NCI-H2196 treated with DMSO at 0.1 percent for 48 hours (cell line): Measurements from ENCODE around the gene B3GAT3.
"Not testable (repeated sequence)": the region's sequence is repeated elsewhere in the genome, so short reads cannot be mapped to it uniquely, and the experiment has no call there.

Experiments used
- DNase-seq: peaks from one replicate; lab custom pipeline; 2025; ENCODE audit not compliant: unreplicated experiment; lab: John Stamatoyannopoulos, UW

Gene B3GAT3

DNA sequence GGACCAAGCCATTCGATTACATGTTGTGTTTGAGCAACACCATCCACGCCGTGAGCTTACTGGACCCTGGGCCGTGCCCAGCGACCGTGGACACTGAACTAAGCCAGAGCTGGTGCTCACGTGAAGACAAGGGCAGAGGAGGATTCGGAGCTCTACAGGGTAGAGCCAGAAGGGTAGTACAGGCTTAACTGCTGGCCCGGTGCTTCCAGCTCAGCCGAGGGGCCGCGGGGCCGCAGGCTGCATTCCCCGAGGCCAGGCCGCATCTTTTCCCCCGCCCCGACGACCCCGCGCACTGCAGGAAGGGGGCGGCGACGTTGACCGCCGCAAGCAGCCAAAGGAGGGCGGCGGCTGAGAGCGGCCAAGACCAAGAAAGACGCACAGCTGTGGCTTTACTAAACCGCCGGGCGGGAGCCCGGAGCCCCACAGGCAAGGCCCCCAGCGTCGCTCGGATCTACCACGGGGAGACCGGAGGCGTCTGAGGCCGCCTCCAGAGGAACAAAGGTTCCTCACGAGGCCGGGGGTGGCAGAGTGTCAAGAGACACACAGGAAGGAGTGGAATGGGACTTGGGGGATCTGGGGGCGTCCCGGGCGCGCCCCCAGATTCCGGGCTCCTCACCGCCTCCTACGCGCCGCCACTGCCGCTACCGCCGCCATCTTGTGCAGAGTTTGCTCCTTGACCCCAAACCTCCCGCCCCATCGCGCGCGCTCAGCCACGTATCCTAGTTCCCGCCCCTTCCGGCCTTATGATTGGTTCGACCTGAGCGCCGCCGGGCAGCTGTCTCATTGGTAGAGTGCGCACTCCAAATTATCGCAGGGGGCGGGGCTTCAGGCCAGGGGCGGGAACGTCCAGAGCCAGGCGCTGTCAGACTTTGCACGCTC, 24.4 kb upstream of the B3GAT3 start, which contains the start of gene GANAB:
GANAB (minus strand) TSS at position 668 of the 879 bp plus-strand sequence; CDS start at position 654, 14 bp downstream.
- peak; percentile 95 for DNase-seq

DNA sequence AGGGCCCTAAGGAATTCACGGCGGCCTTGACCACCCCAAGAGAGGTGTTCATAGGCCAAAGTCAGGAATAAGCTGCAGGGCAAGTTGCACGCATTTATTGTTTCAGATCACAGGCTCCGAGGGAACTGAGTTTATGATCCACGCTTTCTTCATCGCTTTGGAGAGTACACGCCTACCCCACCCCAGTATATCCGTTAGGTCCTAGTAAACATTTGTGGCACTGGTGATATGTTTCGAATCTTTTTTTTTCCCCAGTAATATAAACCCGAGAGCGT, 23.8 kb upstream of the B3GAT3 start:
- no peak for DNase-seq

DNA sequence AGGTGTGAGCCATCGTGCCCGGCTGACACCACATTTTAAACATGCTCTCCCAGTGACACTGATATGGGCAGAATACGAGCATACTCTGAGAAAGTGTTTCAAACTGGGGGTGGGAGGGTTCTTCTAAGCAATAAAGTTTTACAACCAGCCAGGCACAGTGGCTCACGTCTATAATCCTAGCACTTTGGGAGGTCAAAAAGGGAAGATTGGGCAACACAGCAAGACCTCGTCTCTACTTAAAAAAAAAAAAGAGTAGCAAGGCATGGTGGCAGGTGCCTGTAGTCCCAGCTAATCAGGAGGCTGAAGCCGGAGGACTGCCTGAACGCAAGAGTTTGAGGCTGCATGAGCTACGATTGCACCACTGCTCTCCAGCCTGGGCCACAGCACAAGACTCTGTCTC, 22.4 kb upstream of the B3GAT3 start:
- DNase-seq, result no peak

DNA sequence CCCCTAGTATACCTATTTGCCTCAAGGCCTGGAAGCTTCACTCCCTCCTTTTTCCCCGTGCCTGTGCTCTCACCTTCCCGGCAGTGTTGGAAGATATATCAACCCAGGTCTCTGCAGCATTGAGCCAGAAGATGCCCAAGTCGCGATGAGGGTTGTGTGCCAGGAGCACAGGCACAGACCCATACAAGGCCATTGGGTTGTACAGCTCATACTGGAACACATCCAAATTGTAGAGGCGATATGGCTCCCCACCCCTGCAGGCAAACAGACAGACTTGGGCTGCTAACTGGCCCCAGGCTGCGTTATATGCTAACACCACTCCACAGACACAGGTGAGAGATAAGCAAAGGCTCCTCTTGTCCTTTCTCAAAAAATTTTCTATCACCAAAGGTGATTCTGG, 10.7 kb upstream of the B3GAT3 start:
- DNase-seq, result no peak

DNA sequence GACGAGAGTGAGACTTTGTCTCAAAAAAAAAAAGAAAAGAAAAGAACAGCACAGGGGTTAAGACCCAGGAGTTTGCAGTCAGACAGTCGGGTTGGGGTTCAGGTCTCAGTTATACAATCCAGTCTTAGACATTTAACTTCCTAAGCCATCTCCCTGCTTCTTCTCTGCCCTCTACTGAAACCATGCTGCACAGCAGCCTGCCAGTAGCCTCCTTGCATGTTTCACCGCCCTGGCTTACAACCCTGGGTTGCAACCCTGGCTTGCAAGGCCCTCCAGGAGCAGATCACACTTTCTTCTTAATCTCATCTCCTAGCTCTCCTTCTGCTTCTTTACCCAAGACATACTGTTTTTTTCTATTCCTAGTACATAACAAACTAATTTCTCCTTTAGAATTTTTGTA, 5.9 kb upstream of the B3GAT3 start:
- no peak for DNase-seq

DNA sequence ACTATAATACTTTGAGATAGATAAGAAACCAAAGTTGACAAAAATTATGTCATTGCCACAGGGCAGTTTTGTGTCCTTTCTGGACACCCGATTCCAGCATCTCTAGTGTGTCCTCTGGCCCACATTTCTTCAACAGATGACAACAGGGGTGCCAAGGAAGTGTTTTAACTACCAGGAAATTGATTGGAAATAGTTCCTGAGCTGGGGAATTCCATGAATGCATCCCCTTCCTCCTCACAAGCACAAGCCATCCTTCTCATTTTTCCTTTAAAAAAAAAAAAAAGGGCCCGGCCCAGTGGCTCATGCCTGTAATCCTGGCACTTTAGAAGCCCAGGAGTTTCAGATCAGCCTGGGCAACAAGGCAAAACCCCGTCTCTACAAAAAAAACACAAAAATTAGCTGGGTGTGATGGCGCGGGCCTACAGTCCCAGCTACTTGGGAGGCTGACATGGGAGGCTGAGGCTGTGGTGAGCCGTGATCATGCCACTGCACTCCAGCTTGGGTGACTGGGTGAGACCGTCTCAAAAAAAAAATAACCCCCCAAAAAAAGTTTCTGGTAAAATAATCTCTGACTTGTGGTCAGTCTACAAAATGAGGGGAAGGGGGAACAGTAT, 797 bp upstream of the B3GAT3 start:
- DNase-seq, result no peak

DNA sequence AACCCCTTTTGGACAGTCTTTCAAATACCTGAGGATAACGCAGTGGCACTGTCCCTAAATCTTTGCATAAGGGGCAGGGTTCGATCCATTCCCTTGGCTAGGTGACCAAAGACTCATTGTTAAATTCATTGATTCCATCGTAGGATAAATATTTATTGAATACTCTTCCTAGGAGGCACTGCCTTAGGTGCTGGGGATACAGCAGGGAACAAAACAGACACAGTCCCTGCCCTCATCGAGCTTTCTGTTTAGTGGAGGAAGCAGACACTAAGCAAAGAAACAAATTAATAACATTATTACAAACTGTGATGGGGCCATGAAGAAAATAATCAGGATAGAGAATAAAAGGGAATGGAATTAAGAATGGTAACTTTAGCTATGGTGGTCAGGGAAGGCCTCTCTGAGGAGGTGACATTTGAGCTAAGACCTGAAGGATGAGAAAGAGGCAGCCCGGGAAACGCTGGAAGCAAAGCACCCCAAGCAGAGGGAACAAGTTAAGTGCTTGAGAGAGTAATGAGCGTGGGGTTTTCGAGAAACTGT, 689 bp downstream of the B3GAT3 start:
- no peak for DNase-seq

DNA sequence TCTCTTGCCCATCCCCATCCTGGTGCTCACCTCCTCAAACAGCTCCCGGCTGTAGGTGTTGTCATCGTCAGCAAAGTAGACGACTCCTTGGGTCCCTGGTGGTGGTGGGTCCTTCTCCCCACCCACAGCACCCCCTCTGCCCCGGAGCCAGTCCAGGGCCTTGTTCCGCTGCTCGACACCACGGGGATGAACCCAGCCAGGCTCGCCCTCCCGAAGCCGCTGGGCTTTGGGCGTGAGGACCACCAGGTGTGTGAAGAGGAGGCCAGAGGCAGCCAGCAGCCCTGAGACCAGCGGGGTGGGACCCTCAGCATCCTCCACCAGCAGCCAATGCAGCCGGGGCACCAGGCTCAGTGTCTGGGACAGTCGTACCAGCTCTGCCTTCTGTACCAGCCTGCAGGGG, 4.8 kb downstream of the B3GAT3 start:
- DNase-seq, result not testable (repeated sequence)

DNA sequence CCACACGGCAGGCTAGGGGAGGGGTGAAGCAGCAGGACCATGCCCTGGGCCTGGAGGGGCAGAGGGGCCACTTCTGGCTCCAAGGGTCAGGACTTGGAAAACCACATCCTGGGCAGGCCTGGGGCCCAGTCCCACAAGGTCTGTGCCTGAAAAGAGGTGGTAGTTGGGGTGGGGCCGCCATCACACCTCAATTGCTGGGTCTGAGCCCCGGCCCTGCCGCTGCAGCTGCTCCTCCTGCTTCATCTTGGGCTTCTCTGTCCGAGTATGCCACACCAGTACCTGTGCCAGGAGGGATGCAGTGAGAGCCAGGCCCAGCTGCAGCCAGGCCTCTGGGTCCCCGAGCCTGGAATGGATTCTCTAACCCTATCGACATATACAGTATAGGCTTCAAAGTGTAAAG, 6.3 kb downstream of the B3GAT3 start:
- DNase-seq, result no peak

DNA sequence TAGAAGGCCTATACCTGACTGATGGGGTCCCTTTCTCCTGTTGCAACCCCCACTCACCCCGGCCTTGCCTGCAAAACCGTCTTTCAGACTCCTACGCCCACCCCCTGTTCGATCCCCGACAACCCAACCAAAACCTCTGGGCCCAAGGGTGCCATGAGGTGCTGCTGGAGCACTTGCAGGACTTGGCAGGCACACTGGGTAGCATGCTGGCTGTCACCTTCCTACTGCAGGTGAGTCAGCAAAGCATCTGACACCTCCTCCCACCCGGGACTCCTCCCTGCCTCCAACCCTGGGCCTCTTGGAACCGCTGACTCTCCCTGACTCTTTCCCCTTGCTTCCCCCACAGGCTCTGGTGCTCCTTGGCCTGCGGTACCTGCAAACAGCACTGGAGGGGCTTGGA, 7.5 kb downstream of the B3GAT3 start:
- DNase-seq, result peak; percentile 42

DNA sequence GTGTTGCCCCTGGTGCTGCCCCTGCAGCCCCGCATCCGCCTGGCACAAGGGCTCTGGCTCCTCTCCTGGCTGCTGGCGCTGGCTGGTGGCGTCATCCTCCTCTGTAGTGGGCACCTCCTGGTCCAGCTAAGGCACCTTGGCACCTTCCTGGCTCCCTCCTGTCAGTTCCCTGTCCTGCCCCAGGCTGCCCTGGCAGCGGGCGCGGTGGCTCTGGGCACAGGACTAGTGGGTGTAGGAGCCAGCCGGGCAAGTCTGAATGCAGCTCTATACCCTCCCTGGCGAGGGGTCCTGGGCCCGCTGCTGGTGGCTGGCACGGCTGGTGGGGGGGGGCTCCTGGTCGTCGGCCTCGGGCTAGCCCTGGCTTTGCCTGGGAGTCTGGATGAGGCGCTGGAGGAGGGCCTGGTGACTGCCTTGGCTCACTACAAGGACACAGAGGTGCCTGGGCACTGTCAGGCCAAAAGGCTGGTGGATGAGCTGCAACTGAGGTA, 8.5 kb downstream of the B3GAT3 start:
- DNase-seq, result peak; percentile 82

DNA sequence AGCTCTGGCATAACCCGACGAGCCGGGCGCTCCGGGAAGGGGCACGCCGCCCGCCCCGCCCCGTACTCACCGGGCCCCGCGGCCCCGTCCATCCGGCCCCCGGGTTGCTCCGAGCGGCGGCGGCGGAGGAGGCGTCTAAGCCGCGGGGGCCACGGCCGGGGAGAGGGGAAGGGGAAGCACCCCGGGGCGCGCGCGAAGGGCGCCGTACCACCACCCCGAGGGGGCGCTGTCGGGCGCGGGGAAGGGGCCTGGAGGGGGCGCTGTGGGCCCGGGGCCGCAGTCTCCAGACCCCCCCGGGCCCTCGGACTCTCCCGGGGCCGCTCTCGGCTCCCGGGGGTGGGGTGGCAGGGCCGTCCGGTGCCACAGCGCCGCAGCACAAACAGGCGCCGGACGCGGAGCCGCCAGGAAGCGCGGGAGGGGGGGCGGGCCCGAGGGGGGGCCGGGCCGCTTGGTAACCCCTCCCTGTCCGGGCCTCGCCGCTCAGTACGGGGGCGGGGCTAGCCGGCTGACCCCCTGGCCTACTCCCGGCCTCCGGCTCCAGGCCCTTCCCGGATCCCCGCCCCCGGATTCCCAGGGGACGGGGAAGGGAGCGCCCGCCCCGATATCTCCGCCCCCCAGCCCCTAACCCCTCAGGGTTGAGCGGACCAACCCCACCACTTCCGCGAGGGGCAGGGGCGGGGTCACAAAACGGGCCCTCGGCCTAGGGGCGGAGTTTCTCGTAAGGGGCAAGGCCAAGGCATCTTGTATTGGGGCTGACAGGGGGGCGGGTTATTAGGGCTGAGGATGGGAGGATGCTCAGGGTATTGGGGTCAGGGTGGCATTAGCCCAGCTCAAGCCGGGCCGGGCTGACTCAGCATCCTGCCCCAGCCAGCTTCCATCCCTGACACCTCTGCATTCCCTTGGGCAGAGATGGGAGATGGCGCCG, 9.2 kb downstream of the B3GAT3 start, which contains the start of the genes EML3 and ROM1:
EML3 (minus strand) TSS at position 410 of the 925 bp plus-strand sequence; CDS start at position 92, 318 bp downstream.
ROM1 (plus strand) TSS at position 892 of the 925 bp plus-strand sequence; CDS start at position 917, 25 bp downstream.
- DNase-seq, result peak; percentile 94

DNA sequence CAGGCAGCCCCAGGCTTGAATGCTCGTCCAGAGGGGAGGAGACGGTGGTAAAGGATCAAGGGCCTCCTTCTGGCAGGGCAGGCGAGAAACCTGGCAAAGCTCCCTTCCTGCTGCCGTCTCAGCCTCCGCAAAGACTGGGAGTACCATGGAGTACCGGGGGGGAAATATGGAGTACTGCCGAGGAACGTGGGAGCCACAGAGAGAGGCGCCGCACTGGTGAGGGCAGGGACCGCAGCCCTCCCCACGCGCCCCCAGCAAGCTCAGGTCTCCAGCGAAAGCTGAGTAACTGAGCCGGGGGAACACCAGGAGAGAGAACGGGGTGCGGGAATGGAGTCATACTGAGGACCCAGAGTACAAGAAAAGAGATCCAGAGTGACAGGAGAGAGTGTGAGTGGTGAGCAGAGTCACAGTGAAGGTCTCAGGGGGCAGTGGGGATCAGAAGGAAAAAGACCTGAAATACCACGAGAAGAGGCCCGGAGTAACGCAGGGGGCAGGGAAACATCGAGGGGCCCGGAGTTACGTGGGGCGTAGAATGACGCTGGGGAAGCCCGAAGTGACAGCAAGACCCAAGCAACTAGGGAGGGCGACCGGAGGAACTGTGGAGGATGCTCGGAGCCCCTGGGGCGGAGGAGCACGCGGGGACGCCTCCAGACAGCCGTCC, 10.0 kb downstream of the B3GAT3 start:
- DNase-seq, result no peak

DNA sequence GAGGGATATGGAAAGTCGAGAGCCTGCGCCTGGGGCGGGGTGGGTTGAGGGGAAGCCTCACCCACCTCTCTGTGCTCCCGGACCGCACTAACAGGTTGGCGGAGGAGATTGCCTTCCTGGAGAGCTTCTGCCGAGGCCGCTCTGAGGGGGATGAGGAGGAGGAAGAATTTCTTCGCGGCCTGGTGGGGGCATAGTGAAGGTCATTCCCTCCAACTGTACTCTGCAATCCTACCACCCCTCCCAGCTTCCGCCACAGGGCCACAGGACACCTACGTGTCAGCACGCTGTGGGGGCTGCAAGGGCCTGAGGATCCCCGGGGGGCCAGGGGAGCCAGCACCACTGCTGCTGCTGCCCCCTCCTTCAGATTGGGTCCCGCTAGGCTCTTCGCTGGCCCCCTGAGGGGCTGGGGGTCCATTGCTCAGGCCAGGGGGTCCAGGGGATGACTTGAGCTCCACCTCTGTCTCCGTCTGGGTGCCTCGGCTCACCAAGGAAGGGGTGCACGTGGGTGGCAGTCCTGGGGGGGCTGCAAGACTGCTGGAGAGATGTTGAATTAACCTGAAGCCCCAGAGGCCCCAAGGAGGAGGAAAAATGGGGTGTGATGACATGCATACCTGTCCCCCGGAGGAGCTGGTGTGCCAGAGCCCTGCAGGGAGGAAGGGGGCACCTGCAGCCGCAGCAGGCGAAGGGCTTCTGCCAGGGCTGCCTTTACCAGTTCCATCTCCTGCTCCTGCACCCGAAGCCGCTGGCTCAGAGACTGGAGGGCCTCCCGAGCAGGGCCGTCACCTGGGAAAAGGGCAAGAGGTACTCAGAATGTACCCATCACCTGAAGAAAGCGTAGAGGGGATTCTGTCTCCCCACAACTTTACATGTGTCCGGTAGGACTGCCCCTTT, 10.7 kb downstream of the B3GAT3 start:
- no peak for DNase-seq

DNA sequence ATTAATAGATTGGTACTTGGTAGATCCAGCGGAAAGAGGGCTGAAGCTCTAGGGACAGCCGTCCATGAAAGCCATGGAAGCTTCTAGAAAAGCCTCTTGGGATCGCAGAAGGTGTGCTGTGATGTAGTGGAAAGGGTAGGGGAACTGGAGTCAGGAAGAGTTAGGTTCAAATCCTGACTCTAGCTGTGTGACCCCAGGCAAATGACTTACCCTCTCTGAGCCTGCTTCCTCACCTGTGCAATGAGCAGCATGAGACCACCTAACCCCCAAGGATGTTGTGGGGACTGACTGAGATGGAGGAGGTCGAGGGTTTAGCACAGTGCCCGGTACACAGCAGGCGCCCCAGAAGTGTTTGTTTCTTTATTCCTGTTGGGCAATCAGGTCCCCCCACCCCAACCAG, 11.4 kb downstream of the B3GAT3 start:
- DNase-seq, result no peak

DNA sequence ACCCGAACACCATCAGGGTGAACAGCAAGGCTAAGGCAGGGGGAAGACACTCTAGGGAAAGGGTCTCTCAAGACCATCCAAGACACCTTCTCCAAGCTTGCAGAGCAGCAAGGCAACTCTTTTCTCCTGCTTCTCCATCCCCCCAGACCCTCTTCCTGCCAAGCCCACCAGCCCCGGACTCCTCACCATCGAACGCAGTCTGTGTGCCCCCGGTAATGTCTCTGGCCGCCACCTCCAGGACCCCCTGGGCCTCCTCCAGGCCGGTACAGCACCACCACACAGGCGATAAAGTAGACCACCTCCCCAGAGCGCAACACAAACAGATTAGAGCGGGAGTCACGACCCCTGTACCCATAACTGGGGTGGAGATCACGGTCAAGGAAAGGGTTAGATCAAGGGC, 13.0 kb downstream of the B3GAT3 start:
- DNase-seq, result no peak

DNA sequence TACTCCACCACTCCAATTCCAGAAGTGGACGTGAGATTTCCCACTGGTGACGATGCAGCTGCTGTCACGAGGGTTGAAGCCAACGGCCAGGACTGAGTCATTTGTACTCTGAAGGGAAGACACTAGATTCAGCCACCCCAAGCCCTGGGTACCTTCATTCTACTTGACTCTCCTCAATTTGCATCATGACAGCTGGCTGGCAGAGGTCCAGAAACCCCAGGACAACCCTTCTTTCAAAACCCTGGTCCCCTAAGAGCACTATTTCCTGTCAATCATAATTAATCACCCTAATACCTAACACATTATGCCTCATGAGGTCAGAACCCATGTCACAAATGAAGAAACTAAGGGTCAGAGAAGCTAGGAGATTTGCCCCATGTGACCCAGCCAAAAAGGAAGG, 14.1 kb downstream of the B3GAT3 start:
- no peak for DNase-seq

DNA sequence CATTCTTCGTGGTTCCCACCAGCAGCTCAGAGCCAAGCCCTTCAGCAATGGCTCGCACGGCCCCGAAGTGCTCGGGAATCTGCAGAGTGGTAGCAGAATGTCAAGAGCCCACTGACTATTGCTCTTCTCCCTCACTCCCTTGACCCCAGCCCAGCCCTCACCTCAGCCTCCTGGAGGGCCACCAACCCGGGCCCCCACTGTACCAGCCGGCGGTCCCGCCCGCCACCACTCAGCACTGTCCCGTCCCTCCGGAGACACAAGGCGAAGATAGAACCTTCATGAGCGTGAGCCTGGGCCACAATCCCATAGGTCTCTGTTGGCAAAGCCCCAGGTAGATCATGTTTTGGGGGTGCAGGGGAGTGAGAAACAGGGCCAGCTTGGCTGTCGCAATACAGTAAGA, 15.9 kb downstream of the B3GAT3 start:
- DNase-seq, result no peak

DNA sequence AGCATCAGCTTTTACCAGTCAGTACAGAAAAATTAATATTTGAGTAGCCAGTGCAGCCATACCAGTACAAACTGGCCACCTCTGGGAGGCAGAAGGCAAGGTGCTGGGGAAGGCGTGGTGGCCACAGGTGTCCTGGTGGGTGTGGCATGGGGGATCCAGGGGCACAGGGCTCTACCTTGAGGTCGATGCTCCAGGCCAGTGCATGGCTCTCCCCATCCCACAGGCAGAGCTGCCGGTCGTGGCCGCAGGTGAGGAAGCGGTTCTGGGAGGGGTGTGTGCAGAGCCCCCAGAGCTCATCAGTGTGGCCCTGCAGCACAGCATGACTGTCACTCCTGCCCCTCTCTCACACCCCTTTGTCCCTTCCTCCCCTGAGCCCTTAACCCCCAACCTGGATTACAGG, 16.3 kb downstream of the B3GAT3 start:
- DNase-seq, result no peak
